Fibroblast of skin of right quadriceps (primary cell): ENCODE results near the gene TRNT1.

Experiments
- DNase-seq: peaks from one replicate; pipeline ENCODE4 v3.0.0-alpha.2; 2013

The TRNT1 gene

DNA sequence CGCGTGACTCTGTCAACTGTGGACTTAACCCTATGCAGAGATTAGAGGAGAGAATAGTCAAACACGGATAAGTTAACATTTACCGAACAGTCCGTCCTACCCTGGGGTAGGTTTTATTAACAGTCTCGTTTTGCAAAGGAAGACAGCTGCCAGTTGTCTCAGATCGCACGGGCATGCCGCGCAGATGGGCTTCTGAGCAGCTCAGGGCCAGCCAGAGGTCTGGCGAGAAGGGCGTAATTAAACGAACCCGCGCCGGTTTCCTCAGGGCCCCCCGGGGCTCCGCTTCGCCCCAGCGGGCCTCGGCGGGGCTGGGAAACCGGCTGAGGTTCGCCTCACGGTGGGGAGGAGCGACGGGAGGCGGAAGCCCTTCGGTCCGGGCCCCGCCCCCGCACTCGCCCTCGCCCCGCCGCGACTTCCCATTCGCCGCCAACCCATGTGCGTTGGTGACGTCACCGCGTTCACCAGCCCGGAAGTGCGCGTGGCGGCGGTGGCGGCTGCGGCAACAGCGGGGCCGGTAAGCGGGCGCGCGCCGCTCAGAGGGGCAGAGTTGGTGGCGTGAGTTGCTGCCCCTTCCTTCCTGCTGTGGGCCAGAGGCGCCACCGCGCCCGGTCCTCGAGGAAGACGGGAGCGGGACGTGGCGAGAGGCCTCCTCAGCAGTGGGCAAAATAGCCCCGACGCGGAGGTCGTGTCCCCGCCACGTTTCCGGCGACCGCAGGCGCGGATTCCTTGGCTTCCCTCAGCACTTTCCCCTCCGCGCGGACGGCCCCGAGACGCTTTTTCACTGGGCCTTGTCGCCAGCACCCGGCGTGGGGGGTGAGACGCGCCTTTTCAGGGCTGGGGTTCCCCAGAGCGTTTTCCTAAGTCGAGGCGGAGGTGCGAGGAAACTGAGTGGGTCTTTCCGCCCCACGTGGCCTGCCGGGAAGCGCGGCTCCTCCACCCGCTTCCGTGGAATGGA lies at the start of gene TRNT1:
TRNT1 (plus strand) TSS at position 464 of the 955 bp plus-strand sequence. CDS start 2,101 bp downstream, outside the sequence.
- peak; percentile 93 for DNase-seq

DNA sequence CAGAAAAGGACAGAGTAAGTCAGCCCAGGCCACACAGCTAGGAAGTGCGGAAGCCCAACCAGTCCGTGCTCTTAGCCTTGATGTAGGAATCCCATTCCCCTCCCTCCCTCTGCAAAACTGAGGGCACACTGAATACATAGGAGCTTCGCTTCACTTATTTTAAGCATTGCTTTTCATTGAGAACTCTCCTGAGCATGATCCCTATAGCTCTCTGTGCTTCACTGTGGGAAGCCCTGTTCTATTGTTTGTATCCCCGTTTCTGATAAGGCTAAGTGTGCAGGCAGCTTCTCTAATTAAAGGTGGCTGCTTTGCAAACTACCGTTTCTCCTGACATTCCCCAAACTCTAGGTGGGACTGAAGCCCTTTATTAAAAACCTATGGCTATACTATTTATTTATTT lies 46.4 kb upstream of the TRNT1 start:
- DNase-seq: no peak

DNA sequence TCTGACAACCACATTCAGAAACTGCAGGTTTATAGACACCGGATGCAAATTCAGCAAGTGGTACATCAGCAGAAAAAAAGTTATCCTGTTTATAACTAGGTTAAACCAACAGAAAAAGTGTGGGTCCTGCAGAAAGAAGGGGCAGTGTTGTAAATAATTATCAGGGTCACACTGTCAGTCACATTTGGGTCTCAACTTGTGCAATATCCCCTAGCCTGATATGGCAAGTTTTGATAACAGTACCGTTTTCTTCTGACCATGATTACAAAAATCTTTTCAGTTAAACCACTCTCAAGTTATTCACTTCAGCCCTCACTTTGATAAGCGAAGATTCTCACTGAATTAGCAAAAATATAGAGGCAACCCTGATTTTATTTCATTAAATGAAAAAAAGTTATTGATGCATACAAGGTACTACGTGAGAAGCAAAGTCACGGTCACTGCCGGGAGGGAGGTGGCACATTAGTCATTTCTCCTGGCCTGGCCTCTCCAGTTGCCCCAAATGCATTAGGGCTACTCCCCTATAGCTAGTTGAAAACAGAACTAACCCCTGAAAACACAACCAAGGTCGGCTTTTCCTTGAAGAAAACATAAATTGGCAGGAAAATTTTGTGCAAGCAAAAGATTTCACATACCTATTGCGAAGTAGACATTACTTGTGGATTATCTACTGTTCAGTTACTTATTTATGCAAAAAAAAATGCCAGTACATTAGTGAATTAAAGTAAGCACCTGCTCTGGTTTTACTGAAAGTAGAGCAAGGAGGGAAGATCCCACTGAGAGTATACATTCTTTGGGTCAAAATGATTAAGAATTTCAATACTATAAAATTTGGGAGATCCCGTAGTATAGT lies 45.1 kb upstream of the TRNT1 start:
- no peak for DNase-seq

DNA sequence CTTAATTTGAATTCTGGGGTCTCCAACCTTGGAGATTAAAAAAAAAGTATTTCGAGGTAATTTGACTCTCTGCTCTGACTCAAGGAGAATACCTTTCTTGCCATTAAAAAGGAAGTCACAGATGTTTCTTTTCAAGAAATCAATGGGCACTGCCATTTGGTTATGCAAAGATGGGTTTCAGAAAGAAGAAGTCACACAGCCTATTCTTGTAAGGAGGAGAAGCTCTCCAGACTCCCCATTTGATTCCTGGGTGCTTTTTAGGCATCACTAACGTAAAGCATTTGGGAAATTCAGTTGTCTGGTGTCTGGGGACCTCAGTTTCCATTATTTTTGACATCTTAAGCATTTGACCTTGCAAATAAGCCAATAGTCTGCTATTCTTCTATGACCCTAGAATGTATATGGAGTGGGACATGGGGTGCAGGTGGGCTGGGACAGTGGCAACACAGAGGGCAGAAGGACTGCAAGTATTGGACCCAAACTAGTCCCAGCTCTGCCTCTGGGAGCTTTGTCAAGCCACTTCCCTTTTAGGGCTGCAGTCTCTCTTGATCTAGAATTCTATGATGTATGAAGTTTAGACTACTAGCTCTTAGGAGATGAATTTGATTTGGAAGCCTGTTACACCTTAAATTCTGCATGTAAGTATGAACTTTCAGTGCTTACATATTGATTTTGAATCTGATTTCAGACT lies 44.4 kb upstream of the TRNT1 start:
- DNase-seq: no peak

DNA sequence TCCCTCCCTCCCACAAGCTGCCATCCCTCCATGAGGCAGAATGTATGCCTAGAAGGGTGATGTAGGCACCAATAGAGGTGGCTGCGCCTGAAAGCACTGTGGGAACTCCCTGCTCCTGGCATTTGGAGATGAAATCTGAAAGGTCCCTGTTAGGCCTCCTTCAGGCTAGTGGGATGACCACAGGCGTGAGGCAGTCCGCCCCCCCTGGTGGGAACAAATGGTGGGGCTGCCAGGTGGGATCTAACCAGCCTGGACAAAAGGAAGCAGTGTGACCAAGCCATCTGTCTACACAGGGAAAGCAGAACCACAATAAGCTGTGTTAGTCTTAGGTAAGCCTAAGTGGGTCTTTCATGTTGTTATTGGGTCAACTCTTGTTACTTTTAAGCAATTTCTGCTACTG lies 41.9 kb upstream of the TRNT1 start:
- DNase-seq: no peak

DNA sequence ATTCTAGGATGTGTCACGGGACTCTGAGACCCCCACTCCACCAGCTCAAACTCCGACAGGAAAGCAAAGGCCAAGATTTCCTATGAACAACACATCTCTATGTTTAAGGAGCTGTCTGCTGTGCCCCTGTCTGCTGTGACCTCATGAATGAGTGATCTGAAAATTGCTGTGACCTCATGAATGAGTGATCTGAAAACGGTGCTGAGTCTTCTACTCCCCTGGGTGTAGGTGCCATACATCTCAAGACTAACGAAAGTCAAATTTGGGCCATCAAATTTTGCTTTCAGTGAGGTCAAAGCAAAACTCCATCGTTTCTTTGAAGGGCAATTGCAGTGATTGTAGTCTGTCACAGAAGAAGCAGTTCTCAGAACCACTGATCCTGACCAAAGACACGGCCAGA lies 41.0 kb upstream of the TRNT1 start:
- no peak for DNase-seq

DNA sequence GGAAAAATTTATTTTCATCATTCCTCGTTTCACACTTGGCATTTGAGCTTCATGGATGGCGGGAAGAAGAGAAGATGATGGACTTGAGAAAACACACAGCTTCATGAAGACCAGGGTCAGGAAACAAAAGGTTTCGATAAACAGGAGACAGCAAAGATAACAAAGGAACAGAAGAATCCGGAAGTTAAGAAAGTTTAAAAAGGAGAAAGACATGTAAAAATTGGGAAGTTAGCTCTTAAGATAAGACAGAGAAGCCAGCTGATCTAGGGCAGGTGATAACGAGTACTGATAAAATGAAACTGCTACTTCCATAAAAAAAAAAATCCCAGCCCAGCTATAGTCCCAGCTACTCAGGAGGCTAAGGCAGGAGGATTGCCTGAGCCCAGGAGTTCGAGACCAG lies 40.5 kb upstream of the TRNT1 start:
- DNase-seq: no peak

DNA sequence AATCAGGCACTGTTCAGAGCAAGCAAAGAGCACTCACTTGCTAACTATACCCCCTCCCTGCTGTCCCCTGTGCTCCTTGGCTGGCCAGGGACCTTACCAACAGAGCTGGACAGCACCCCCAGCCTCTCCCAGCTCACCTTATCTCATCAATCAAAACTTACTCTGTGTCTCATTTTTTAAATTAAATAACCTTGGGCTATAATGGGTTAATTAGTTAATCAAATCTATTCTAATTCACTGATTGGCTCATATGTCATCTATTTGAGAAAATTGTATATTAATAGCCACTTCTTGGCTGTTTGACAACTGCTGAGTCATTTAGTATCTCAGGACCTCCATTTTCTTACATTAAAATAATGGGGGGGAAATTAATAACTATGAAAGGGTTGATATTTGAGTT lies 39.5 kb upstream of the TRNT1 start:
- no peak for DNase-seq

DNA sequence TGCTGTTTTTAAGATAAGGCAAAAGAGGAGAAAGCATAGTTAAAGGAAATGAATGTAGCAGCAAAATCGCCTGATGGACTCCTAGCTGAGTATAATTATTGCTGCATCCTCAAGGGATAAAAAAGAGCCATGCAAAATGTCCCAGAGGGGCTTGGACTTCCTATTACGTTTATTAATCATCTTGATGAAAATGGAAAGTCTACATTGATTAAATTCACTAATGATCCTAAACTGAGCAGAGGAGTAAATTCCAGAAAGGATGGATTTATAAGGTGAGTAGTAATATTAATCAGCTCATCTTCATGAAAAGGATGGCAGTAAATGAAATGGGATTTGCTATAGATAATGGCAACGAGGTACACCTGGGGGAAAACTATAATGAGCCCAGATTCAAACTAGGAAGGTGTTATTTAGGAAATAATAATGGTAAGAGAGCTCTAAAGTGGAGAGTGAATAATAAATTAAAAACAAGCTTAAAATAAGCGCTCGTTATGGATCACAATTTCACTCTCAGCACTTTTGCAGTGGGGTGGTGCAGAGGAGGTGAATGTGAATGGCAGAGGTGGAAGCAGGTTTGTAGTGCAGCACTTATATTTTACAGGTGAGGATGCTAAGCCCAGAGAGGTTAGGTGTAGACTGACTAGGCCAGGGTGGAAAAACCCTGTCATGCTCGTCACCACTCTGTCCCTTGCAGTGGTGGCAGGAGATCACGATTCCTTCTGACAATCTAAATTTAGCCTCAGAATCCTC lies 38.8 kb upstream of the TRNT1 start:
- DNase-seq: no peak

DNA sequence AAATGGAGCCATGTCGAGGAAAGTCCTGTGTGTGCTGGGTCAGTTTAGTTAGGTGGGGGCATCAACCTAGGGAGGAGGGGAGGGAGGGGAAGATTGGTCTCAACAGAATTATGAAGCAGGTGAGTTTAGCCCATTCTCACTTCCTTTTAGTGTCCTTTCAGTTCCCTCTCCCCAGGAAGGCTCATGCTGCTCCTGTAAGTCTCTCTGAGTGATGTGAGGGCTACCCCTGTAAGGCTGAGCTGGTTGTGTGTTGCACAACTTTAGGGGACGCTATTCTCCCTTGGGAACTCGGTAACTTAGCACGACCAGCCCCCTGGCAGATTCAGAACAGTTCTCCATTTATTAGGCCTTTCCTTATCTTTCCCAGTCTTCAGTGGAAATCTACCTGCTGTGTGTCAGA lies 37.7 kb upstream of the TRNT1 start:
- no peak for DNase-seq

DNA sequence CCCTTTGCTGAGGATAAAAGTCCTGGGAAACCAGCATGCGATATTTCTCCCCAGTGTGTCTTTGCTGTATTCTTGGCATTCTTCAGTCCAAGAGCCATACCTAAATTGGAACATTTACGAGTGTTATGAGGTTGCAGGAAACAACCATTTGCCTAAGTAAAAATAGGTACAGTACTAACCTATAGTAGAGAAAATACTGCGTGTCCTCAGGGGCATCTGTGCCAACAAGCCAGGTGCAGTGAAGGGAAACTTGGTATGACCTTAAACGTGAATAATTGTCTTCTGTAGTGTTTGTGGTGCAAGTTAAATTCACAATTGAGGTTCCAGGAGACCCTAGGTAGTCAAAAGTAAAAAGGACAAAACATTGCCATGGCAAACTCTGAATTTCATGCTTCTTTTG lies 28.8 kb upstream of the TRNT1 start:
- no peak for DNase-seq

DNA sequence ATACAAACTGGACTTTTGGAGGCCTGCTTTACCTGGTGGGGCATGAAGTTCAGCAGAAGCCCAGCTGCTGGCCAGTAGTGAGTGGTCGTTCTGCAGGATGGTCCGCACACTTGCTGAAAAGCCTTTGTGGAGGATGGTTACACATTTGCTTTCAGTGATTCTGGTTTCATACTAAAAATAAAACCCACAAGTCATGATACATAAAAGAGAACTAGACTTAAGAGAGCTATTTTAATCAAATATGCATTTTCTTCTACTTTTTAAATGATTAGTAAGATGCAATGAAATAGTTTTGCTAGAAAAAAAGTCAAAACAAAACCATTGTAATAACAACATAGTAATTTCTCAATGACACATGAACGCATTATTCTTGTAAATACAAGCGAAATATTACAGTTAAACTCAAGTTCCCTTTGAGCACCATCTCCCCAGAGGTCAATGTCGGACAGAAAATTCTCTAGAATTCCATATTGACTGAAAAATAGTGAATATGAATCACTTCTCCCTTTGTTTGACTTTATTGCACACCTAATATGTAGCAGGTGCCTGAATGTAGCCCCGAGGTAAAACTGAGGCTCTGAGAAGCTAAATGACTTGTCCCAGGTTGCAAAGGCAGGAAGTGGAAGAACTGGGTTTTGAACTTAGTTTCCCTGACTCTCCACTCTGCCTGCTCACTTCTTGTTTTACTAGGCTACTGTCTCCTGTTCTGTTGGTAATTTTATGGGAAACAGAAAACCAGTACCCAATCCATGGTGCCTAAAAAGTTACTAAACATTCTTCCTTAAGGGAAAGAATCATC lies 24.9 kb upstream of the TRNT1 start:
- no peak for DNase-seq

DNA sequence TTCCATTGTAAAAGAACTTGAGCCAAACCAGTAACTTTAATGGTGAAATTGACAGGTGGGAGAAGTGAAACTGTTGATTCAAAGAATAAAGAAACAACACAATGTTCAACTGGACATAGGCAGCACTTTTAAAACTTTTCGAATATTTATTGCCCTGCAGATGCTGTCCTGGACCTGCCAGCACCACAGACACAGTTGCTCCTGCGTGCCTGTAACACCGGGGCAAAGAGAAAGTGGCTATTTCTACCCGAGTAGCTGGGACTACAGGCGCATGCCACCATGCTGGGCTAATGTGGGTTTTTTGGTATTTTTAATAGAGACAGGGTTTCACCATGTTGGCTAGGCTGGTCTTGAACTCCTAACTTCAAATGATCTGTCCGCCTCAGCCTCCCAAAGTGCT lies 24.0 kb upstream of the TRNT1 start:
- DNase-seq: no peak

DNA sequence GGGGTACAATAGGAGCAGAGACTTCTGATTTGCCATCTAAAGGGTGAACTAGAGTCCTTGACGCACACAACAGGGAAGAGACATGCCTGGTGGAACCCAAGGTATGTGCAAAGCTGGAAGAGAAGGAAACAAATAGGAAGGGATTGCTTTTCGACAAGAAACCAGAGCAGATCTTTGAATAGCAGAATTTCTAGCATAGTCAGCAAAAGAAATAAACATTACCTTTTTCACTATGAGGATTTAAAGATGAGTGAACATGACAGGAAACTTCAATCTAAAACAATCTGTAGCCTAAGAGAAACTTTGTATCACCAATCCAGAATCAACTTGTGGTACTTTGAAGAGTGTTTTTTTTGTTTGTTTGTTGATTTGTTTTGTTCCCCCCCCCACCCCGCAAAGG lies 21.5 kb upstream of the TRNT1 start:
- DNase-seq: no peak

DNA sequence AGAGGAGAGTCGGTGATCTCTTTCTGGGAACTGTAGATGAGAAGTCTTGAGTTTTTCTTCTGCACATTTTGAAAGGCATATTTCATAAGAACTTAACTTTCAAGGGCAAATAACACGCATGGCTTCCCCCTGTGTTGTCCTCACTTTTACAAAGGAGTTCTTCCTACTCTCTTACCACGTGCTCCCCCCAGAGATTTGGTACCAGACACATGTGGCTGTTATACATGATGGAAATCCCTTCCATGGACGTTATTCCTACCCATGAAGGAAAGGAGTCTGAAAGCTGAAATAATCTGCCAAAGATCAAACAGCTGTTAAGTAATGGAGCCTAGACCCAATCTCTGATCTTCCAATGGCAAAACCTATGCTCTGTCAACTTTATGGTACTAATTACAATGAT lies 20.9 kb upstream of the TRNT1 start:
- DNase-seq: no peak

DNA sequence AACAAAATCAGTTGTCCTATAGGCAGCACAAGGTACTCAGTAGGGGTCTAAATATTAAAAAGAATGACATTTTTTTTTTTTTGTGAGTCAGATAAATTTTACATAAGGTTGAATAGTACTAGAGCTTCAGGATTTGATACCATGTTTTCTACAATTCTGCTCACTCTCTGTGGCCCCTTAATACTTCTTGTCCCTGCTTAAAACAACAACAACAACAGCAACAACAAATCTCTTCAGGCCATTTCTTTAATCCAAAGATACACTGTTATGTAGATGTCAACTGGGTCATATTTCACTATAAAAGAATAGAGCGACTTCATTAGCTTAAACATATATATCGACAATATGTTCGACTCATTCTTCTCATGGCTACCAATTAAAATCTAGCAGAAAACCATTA lies 19.6 kb upstream of the TRNT1 start:
- no peak for DNase-seq

DNA sequence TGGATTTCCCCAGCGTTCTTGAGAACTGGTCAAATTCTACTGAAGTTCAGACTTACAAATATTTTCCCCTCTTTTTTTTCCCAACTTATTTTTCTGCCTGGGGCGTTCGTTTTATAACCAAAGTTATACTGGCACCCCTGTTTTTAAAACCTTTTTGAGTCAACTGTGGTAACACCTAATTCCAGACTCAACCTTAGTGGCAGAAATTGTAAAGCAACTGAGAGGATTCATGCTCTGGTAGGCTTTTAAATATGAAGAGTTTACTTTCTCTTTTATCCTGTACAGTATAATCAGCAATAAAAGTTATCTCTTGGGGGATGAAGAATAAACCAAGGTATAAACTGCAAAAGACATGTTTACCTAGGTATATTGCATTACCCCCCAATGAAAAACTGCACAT lies 18.9 kb upstream of the TRNT1 start:
- no peak for DNase-seq

DNA sequence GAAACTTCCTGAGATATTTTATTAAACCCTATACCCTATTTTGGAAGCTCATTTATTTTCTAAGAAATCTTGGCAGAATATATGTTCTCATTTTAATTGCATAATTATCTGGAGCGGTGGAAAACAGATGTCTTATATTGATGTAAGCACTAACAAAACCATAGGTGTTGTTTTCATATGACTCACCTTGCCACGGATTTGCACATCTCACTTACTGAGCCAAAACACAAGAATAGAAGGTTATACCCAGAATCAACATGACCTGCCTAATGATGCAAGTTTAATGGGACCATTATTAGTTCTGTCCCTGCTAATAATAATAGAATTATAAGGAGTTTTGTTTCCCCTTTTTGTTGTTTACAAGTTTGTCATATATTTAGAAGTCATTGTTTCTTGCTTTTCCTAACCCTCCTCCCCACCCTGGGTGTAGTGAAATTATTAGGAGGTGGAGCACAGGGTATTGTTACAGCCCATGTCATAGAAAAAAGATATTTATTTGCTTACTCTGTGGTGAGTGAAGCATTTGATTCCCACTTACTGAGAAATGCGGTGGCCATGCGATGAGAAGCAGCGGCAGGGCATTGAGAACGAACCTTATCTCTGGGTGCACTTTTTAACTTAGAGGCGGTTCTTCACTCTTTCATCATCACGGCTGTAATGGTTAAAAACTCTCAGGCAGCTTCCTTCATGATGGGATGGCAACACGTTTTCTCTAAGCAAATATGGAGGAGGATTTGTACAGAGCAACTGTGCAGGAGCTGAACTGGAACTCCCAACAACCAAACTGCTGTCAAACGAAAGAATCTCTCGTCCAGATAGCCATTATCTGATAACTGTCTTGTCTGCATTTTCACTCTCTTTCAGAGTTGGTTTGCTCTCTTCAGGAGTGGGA lies 17.1 kb upstream of the TRNT1 start:
- no peak for DNase-seq

DNA sequence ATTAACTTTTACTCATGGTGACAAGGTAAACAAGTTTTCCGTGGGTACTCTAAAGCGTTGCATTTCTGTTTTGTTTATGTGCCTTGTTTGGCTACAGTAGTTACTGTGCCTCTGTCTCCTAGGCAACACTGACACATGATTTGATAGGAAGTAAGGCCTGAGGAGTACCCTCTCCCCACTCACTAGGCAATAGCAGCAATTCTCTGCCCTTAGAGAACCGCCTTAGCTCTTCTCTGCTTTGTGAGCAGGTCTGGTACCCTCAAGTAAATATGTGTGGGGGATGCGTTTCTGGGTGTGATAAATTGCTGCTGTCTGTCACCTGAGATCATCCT lies 16.5 kb upstream of the TRNT1 start, which contains the start of gene IL5RA:
IL5RA (minus strand) TSS at position 76 of the 332 bp plus-strand sequence. CDS start 5,390 bp downstream, outside the sequence.
- DNase-seq: no peak

DNA sequence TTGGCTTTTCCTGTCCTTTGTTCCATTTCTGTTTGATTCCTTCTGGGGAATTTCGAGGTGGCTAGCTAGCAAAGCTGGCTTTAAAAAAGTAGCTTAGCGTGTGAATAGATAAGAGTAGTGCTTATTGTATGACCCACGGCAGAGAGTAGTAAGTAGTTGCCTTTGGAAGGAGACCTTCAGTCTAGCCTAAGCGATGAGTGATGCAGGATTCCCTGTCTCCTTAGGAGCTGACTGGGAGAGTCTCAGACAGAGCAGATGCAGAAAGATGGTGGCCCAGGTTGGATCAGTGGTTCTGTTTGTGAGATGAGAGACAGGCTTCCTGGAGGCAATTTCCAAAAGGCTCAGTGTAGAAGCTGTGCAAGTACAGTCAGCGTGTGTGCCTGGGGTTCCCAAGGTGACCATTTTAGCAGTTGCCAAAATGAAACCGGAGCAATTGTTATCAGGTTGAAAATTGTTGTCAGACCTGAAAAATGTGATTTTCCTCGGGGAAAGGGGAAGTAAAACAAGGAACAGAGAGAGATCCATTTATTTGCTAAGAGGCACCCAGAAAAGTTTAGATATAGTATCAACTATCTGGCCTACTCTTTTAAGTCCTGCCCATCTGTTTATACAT lies 15.9 kb upstream of the TRNT1 start:
- DNase-seq: no peak
